ENCODE results near the gene LSM6. TPM values are rescaled to one million over a fixed set of nuclear protein-coding genes. Genes with fewer than 3 reads are reported as not detected.

Gene LSM6
- total RNA-seq, 2 experiments from 2014 or later = 62.3 to 123 TPM

DNA sequence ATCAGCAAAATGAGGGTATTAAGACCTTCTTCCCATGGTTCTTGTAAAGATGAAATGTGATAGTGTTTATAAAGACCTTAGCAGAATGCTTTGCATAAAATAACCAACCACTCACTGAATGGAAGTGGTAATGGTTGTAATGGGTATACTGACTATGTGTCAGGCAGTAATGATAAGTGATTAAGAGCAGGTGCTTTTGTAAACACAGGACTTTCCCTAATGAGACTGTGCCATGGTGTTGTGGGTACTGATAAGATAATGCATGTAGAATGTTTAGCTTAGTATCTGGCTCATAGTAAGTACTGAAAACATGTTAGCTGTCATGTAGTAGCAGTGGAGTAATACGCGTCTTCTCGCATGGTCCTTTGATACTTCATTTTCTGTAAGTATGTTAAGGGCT, 6.9 kb downstream of the LSM6 start:
- H3K4me3 ChIP-seq (ENCODE audit: low read depth, low read length, poor library complexity, severe bottlenecking) = no peak overlapping the region
- DNase-seq (ENCODE audit: low spot score) = no peak
- H3K4me1 ChIP-seq (ENCODE audit: insufficient read depth, low read length, poor library complexity, severe bottlenecking) = peaks cover 30% of the 10 kb centered on the region
- no peaks in the 10 kb centered on the region for H4K20me1 ChIP-seq (ENCODE audit: insufficient read depth, low read length)
- peaks cover 51% of the 10 kb centered on the region; the same call in 1 of the 2 replicates for H3K79me2 ChIP-seq (ENCODE audit: insufficient read depth, low read depth, low read length)
- BruUV-seq (replicated peaks) = no TSS peak
- CTCF ChIA-PET (ENCODE audit: unreplicated experiment) = no interaction called here
- intact Hi-C loops (cut with micrococcal nuclease; ENCODE audit: unreplicated experiment) = no loop called here
- H3K36me3 ChIP-seq (ENCODE audit: insufficient read depth, low read length) = peaks cover 53% of the 10 kb centered on the region
- no peak overlapping the region for H2AFZ ChIP-seq (ENCODE audit: low read length)
- TF ChIP-seq, protein P1, sequence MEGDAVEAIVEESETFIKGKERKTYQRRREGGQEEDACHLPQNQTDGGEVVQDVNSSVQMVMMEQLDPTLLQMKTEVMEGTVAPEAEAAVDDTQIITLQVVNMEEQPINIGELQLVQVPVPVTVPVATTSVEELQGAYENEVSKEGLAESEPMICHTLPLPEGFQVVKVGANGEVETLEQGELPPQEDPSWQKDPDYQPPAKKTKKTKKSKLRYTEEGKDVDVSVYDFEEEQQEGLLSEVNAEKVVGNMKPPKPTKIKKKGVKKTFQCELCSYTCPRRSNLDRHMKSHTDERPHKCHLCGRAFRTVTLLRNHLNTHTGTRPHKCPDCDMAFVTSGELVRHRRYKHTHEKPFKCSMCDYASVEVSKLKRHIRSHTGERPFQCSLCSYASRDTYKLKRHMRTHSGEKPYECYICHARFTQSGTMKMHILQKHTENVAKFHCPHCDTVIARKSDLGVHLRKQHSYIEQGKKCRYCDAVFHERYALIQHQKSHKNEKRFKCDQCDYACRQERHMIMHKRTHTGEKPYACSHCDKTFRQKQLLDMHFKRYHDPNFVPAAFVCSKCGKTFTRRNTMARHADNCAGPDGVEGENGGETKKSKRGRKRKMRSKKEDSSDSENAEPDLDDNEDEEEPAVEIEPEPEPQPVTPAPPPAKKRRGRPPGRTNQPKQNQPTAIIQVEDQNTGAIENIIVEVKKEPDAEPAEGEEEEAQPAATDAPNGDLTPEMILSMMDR (conservative IDR thresholded peaks at IDR 0.05; ENCODE audit: low read length) = no peak
- no peak for TF ChIP-seq EZH2phosphoT487 (IDR thresholded peaks at IDR 0.05; ENCODE audit: borderline replicate concordance, low read depth, low read length)
- H3K4me2 ChIP-seq (ENCODE audit: low read length) = no peak overlapping the region
- H3K9me2 ChIP-seq (ENCODE audit: insufficient read depth, low read length) = no peaks in the 10 kb centered on the region
- no peaks in the 10 kb centered on the region for H3K9me3 ChIP-seq (ENCODE audit: low read length)
- no peak overlapping the region for H3K27ac ChIP-seq (ENCODE audit: low read depth, low read length, poor library complexity, severe bottlenecking)
- POLR2A ChIA-PET = interaction anchor here (0.6 to 1.0 kb wide), 2 partner anchors 124 to 238 kb away, joined by 3 read pairs; no protein-coding TSS in a partner anchor

DNA sequence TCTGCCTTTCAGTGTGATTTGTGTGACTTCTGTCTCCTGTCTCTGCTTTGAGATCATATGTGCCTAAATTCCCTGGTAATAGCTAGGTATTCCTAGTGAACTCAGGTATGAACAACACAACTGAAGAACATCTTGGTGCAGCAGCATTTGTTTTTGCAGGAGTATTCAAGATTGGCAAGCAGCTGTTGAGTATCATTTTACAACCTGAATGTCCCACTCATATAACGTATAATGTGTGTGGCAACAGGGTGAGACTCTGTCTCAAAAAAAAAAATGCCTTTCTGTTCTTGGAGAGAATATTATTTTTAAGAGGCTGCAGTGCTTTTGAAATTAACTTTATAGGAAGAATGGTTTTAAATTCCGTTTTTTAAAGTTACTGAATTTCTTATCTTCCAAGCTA, 7.7 kb downstream of the LSM6 start:
- Histone ChIP-seq H4K20me1 (ENCODE audit: insufficient read depth, low read length) (no peaks in the 10 kb centered on the region), H3K27ac (ENCODE audit: low read depth, low read length, poor library complexity, severe bottlenecking) (no peak overlapping the region), H3K36me3 (ENCODE audit: insufficient read depth, low read length) (peaks cover 60% of the 10 kb centered on the region), H3K79me2 (ENCODE audit: insufficient read depth, low read depth, low read length) (peaks cover 43% of the 10 kb centered on the region; the same call in 1 of the 2 replicates), H3K4me1 (ENCODE audit: insufficient read depth, low read length, poor library complexity, severe bottlenecking) (peaks cover 22% of the 10 kb centered on the region), H3K4me3 (ENCODE audit: low read depth, low read length, poor library complexity, severe bottlenecking) (no peak overlapping the region), H3K9me3 (ENCODE audit: low read length) (no peaks in the 10 kb centered on the region), H2AFZ (ENCODE audit: low read length) (no peak overlapping the region), H3K4me2 (ENCODE audit: low read length) (no peak overlapping the region), H3K9me2 (ENCODE audit: insufficient read depth, low read length) (no peaks in the 10 kb centered on the region)
- BruUV-seq (replicated peaks) = no TSS peak
- POLR2A ChIA-PET = no interaction called here
- intact Hi-C loops (cut with micrococcal nuclease; ENCODE audit: unreplicated experiment) = no loop called here
- CTCF ChIA-PET (ENCODE audit: unreplicated experiment) = interaction anchor here (0.6 kb wide), 1 partner anchor 124 kb away, joined by 3 read pairs; no protein-coding TSS in a partner anchor
- TF ChIP-seq EZH2phosphoT487 (IDR thresholded peaks at IDR 0.05; ENCODE audit: borderline replicate concordance, low read depth, low read length) = no peak
- TF ChIP-seq, protein P1 (conservative IDR thresholded peaks at IDR 0.05; ENCODE audit: low read length) = no peak
- DNase-seq (ENCODE audit: low spot score) = no peak

DNA sequence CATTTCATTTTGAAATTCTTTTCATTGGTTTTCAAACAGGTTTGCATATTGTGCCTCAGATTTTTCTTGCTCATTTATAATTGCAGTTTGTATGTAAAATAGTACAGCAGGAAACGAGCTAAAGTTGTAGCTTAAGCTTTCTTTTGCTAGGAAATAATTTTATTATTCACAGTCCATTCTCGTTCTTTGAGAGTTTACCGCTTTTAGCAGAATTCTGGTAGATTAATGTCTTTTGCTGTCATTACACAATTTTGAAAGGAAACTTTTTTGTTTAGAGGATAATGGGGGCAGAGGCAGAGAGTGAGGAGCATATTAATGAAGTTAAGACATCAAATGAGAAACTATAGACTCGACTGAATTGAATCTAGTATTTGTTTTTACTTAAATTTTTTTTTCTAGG, 10.5 kb downstream of the LSM6 start:
- no peak overlapping the region for H2AFZ ChIP-seq (ENCODE audit: low read length)
- peaks cover 82% of the 10 kb centered on the region for H3K36me3 ChIP-seq (ENCODE audit: insufficient read depth, low read length)
- TF ChIP-seq, protein P1 (conservative IDR thresholded peaks at IDR 0.05; ENCODE audit: low read length) = no peak
- no peak for TF ChIP-seq EZH2phosphoT487 (IDR thresholded peaks at IDR 0.05; ENCODE audit: borderline replicate concordance, low read depth, low read length)
- ChIA-PET POLR2A (interaction anchor here (0.6 to 0.7 kb wide), 2 partner anchors 16 to 691 kb away, joined by 3 to 5 read pairs; no protein-coding TSS in a partner anchor), CTCF (ENCODE audit: unreplicated experiment) (no interaction called here)
- H3K4me2 ChIP-seq (ENCODE audit: low read length) = no peak overlapping the region
- H3K4me3 ChIP-seq (ENCODE audit: low read depth, low read length, poor library complexity, severe bottlenecking) = no peak overlapping the region
- H3K27ac ChIP-seq (ENCODE audit: low read depth, low read length, poor library complexity, severe bottlenecking) = no peak overlapping the region
- no peaks in the 10 kb centered on the region for H3K4me1 ChIP-seq (ENCODE audit: insufficient read depth, low read length, poor library complexity, severe bottlenecking)
- DNase-seq (ENCODE audit: low spot score) = no peak
- H3K79me2 ChIP-seq (ENCODE audit: insufficient read depth, low read depth, low read length) = peaks cover 15% of the 10 kb centered on the region; the same call in 1 of the 2 replicates
- intact Hi-C loops (cut with micrococcal nuclease; ENCODE audit: unreplicated experiment) = no loop called here
- no peaks in the 10 kb centered on the region for H4K20me1 ChIP-seq (ENCODE audit: insufficient read depth, low read length)
- no peaks in the 10 kb centered on the region for H3K9me2 ChIP-seq (ENCODE audit: insufficient read depth, low read length)
- no peaks in the 10 kb centered on the region for H3K9me3 ChIP-seq (ENCODE audit: low read length)
- no TSS peak for BruUV-seq (replicated peaks)
